HFF-Myc (cell line): ENCODE data around the gene MINDY3.

Source experiments
- DNase-seq: peaks from one replicate; pipeline ENCODE4 v3.0.0-alpha.2; 2011; ENCODE audit warnings: low read depth; ENCODE audit errors: extremely low read depth
- H3K4me3 ChIP-seq: replicated peaks from 2 replicates; pipeline ENCODE4 v1.5.1; 2011; ENCODE audit warnings: low read depth, mild to moderate bottlenecking, control low read depth, low read length
- CTCF ChIP-seq: IDR thresholded peaks from 2 replicates; pipeline ENCODE4 v1.5.1; 2012; ENCODE audit warnings: mild to moderate bottlenecking, low read depth, low read length, control low read depth; ENCODE audit errors: missing control alignments

The MINDY3 gene

GRCh38 chr10:15741581-15741980 lies 118.7 kb downstream of the MINDY3 start:
- DNase-seq = no peak
- no peak overlapping the region for H3K4me3 ChIP-seq
- TF ChIP-seq CTCF = no peak

GRCh38 chr10:15740261-15740660 lies 120.0 kb downstream of the MINDY3 start:
- no peak overlapping the region for H3K4me3 ChIP-seq
- no peak for DNase-seq
- TF ChIP-seq CTCF = no peak

- no peak for TF ChIP-seq CTCF
- no peak overlapping the region for H3K4me3 ChIP-seq
- no peak for DNase-seq
These were observed 120.9 kb downstream of the MINDY3 start for GRCh38 chr10:15739254-15739970.

DNA sequence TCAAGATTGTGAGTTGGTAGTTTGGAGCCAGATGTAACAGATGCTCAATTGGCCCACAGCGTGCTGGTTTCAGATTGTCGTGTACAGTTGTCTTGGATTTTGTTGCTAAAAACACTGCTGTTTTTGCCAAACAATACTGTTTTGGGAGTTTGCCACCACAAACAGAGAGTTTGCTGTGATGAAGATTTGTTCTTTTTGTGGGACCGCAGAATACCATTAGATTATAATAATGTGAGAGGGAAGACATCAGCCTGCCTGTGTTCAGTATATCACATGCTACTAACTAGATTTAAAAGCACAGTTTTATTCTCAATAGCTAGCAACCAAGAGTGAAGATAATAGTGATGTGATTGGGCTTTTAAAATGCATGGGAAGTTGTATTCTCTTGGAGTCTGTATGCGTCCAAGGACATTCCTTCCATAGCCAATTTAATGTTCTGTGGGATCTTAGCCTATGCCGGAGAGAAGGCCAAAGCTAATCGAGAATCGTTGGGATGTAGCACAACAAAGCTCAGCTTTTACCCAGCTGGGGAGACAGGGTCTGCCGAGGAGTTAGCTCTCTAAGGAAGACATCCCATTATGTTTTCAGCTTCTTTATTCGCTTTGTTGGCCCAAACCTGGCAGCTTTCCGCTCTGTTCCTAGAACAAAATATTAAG lies 121.9 kb downstream of the MINDY3 start:
- TF ChIP-seq CTCF = no peak
- H3K4me3 ChIP-seq = no peak overlapping the region
- peak; percentile 70 for DNase-seq

- no peak for TF ChIP-seq CTCF
- no peak for DNase-seq
- H3K4me3 ChIP-seq = no peak overlapping the region
These were observed 122.7 kb downstream of the MINDY3 start for GRCh38 chr10:15737656-15738055.

GRCh38 chr10:15735763-15736162 lies 124.5 kb downstream of the MINDY3 start:
- no peak overlapping the region for H3K4me3 ChIP-seq
- no peak for DNase-seq
- no peak for TF ChIP-seq CTCF
